ENCODE results near the gene SLIT3. TPM values are rescaled to one million over a fixed set of nuclear protein-coding genes. Genes with fewer than 3 reads are reported as not detected.
A peak's percentile ranks its signal among the peaks of the same experiment; 100 is the strongest.

Gene SLIT3
- total RNA-seq, 1 donor from 2014 or later, result 31.8 TPM

GRCh38 chr5:169295306-169295705 is 5.6 kb downstream of the SLIT3 start:
- H3K27ac Mint-ChIP-seq (ENCODE audit: unreplicated experiment), result no peak overlapping the region
- TF ChIP-seq CTCF (IDR thresholded peaks at IDR 0.05), result no peak
- no peaks in the 10 kb centered on the region for H3K9me3 Mint-ChIP-seq (ENCODE audit: unreplicated experiment)
- H3K4me1 Mint-ChIP-seq (ENCODE audit: unreplicated experiment), result peaks cover 32% of the 10 kb centered on the region
- no peak overlapping the region for H3K4me3 Mint-ChIP-seq (ENCODE audit: unreplicated experiment)
- no peak for DNase-seq (ENCODE audit: extremely low spot score, unreplicated experiment)
- no peaks in the 10 kb centered on the region for H3K27me3 Mint-ChIP-seq (ENCODE audit: unreplicated experiment)
- H3K36me3 Mint-ChIP-seq (ENCODE audit: unreplicated experiment), result no peaks in the 10 kb centered on the region

GRCh38 chr5:169294621-169295020 is 6.3 kb downstream of the SLIT3 start:
- H3K27ac Mint-ChIP-seq (ENCODE audit: unreplicated experiment), result no peak overlapping the region
- H3K4me1 Mint-ChIP-seq (ENCODE audit: unreplicated experiment), result peaks cover 26% of the 10 kb centered on the region
- H3K4me3 Mint-ChIP-seq (ENCODE audit: unreplicated experiment), result no peak overlapping the region
- H3K9me3 Mint-ChIP-seq (ENCODE audit: unreplicated experiment), result no peaks in the 10 kb centered on the region
- H3K36me3 Mint-ChIP-seq (ENCODE audit: unreplicated experiment), result no peaks in the 10 kb centered on the region
- DNase-seq (ENCODE audit: extremely low spot score, unreplicated experiment), result no peak
- no peak for TF ChIP-seq CTCF (IDR thresholded peaks at IDR 0.05)
- no peaks in the 10 kb centered on the region for H3K27me3 Mint-ChIP-seq (ENCODE audit: unreplicated experiment)

GRCh38 chr5:169291877-169292276 is 9.1 kb downstream of the SLIT3 start:
- Mint-ChIP-seq H3K36me3 (ENCODE audit: unreplicated experiment) (no peaks in the 10 kb centered on the region), H3K27ac (ENCODE audit: unreplicated experiment) (no peak overlapping the region), H3K4me3 (ENCODE audit: unreplicated experiment) (no peak overlapping the region)

GRCh38 chr5:169290895-169291294 is 10.0 kb downstream of the SLIT3 start:
- DNase-seq (ENCODE audit: extremely low spot score, unreplicated experiment), result no peak

More at GRCh38 chr5:169291877-169292276, 9.1 kb downstream of the SLIT3 start:
- H3K9me3 Mint-ChIP-seq (ENCODE audit: unreplicated experiment), result no peaks in the 10 kb centered on the region
- no peak for TF ChIP-seq CTCF (IDR thresholded peaks at IDR 0.05)
- H3K4me1 Mint-ChIP-seq (ENCODE audit: unreplicated experiment), result peaks cover 8% of the 10 kb centered on the region
- H3K27me3 Mint-ChIP-seq (ENCODE audit: unreplicated experiment), result peaks cover 2% of the 10 kb centered on the region
- peak; percentile 13 for DNase-seq (ENCODE audit: extremely low spot score, unreplicated experiment)

GRCh38 chr5:169289520-169289919 is 11.4 kb downstream of the SLIT3 start:
- no peaks in the 10 kb centered on the region for H3K4me1 Mint-ChIP-seq (ENCODE audit: unreplicated experiment)
- H3K36me3 Mint-ChIP-seq (ENCODE audit: unreplicated experiment), result no peaks in the 10 kb centered on the region
- no peak overlapping the region for H3K4me3 Mint-ChIP-seq (ENCODE audit: unreplicated experiment)
- no peak for DNase-seq (ENCODE audit: extremely low spot score, unreplicated experiment)
- peaks cover 4% of the 10 kb centered on the region for H3K9me3 Mint-ChIP-seq (ENCODE audit: unreplicated experiment)
- H3K27ac Mint-ChIP-seq (ENCODE audit: unreplicated experiment), result no peak overlapping the region
- H3K27me3 Mint-ChIP-seq (ENCODE audit: unreplicated experiment), result peaks cover 2% of the 10 kb centered on the region
- no peak for TF ChIP-seq CTCF (IDR thresholded peaks at IDR 0.05)

More at GRCh38 chr5:169290895-169291294, 10.0 kb downstream of the SLIT3 start:
- Mint-ChIP-seq H3K27me3 (ENCODE audit: unreplicated experiment) (peaks cover 2% of the 10 kb centered on the region), H3K9me3 (ENCODE audit: unreplicated experiment) (no peaks in the 10 kb centered on the region), H3K36me3 (ENCODE audit: unreplicated experiment) (no peaks in the 10 kb centered on the region), H3K4me3 (ENCODE audit: unreplicated experiment) (no peak overlapping the region), H3K27ac (ENCODE audit: unreplicated experiment) (no peak overlapping the region), H3K4me1 (ENCODE audit: unreplicated experiment) (no peaks in the 10 kb centered on the region)
- no peak for TF ChIP-seq CTCF (IDR thresholded peaks at IDR 0.05)
